NB4 (cell line): ENCODE measurements around the gene CAPN14.

Source experiments
- POLR2A ChIP-seq: IDR thresholded peaks from 2 replicates; pipeline ENCODE4 v1.6.1; 2011; ENCODE audit warnings: mild to moderate bottlenecking; ENCODE audit not compliant: insufficient read length; ENCODE audit errors: extremely low read depth
- TF ChIP-seq, protein P1 (sequence below): IDR thresholded peaks from one replicate; pipeline ENCODE4 v1.5.1; 2012; ENCODE audit warnings: low read depth, low read length

DNA sequence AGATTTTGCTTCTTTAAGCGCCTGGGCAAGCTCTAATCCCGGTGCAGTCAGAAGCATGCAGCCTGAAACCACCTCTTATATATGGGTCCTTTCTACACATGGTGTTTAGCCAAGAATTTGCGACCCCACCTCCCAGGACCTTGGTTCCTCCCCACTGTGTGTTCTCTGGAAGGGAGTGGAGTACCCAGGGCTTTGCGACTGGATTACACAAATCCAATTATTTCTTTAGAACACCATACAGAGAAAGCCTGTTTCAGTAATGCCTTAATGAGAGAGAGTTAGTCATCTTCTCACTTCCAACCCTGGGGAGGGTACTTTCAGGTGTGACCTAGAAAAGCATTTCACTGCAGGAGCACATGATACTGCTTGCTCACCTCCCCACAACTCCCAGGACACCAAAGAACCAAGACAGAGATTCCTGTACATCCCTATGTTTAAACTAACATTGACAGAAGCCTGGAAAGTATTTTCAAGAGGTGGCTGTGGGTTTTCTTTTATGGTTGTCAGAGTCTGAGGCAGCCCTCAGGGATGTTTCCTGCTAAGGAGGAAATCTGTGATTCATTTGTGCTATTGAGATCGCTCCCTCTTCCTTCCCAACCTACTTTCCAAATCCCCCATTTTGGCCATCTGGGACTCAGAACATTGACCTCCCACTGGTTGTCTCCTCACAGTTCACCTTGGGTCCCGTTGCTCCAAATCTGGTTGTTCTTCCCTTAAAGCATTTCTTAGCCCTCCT is at the start of gene CAPN14:
- TF ChIP-seq, protein P1, sequence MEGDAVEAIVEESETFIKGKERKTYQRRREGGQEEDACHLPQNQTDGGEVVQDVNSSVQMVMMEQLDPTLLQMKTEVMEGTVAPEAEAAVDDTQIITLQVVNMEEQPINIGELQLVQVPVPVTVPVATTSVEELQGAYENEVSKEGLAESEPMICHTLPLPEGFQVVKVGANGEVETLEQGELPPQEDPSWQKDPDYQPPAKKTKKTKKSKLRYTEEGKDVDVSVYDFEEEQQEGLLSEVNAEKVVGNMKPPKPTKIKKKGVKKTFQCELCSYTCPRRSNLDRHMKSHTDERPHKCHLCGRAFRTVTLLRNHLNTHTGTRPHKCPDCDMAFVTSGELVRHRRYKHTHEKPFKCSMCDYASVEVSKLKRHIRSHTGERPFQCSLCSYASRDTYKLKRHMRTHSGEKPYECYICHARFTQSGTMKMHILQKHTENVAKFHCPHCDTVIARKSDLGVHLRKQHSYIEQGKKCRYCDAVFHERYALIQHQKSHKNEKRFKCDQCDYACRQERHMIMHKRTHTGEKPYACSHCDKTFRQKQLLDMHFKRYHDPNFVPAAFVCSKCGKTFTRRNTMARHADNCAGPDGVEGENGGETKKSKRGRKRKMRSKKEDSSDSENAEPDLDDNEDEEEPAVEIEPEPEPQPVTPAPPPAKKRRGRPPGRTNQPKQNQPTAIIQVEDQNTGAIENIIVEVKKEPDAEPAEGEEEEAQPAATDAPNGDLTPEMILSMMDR, result no peak
- TF ChIP-seq POLR2A, result no peak
